WI38 (cell line): Measurements from ENCODE around the gene CYBB.

Source experiments
- H3K4me3 ChIP-seq: 2 replicates; pipeline ENCODE4 v1.5.1; 2011; ENCODE audit warnings: low read depth, mild to moderate bottlenecking, control low read depth, low read length
- CTCF ChIP-seq: IDR thresholded peaks from 2 replicates; pipeline ENCODE4 v1.5.1; 2012; ENCODE audit warnings: low read depth, mild to moderate bottlenecking, control low read depth, low read length

Gene CYBB

GRCh38 chrX:37779857-37780256 is at the start of gene CYBB:
Gene CYBB (plus strand): TSS chrX:37780059. CDS start chrX:37780078, 19 bp downstream.
- no peak within 1 kb of the TSS for H3K4me3 ChIP-seq
- TF ChIP-seq CTCF: no peak

GRCh38 chrX:37745354-37745753 is 34.5 kb upstream of the CYBB start:
- H3K4me3 ChIP-seq: no peak overlapping the region
- TF ChIP-seq CTCF: peak; percentile 72

GRCh38 chrX:37745835-37746217 is 34.0 kb upstream of the CYBB start:
- TF ChIP-seq CTCF: no peak
- no peak overlapping the region for H3K4me3 ChIP-seq

- no peak overlapping the region for H3K4me3 ChIP-seq
- no peak for TF ChIP-seq CTCF
These were observed 33.5 kb upstream of the CYBB start for GRCh38 chrX:37746218-37746941.

- no peak for TF ChIP-seq CTCF
- no peak overlapping the region for H3K4me3 ChIP-seq
These were observed 32.9 kb upstream of the CYBB start for GRCh38 chrX:37746951-37747350.

GRCh38 chrX:37752281-37752680 is 27.6 kb upstream of the CYBB start:
- no peak for TF ChIP-seq CTCF
- H3K4me3 ChIP-seq: no peak overlapping the region

- H3K4me3 ChIP-seq: no peak overlapping the region
These were observed 26.9 kb upstream of the CYBB start for GRCh38 chrX:37752936-37753335.

More at GRCh38 chrX:37752936-37753335, 26.9 kb upstream of the CYBB start:
- TF ChIP-seq CTCF: no peak
